GM18907 (cell line): ENCODE results near the gene CEP164.
A peak's percentile ranks its signal among the peaks of the same experiment; 100 is the strongest.
"Not testable (repeated sequence)": the region's sequence is repeated elsewhere in the genome, so short reads cannot be mapped to it uniquely, and the experiment has no call there.

Source experiments
- ATAC-seq: cut with Tn5 transposase; IDR thresholded peaks from one replicate; pipeline ENCODE4 v1.9.1; 2021; ENCODE audit warnings: mild to moderate bottlenecking, moderate library complexity; ENCODE audit not compliant: unreplicated experiment

The CEP164 gene

GRCh38 chr11:117303646-117304315 is 23.9 kb upstream of the CEP164 start:
- no peak for ATAC-seq

DNA sequence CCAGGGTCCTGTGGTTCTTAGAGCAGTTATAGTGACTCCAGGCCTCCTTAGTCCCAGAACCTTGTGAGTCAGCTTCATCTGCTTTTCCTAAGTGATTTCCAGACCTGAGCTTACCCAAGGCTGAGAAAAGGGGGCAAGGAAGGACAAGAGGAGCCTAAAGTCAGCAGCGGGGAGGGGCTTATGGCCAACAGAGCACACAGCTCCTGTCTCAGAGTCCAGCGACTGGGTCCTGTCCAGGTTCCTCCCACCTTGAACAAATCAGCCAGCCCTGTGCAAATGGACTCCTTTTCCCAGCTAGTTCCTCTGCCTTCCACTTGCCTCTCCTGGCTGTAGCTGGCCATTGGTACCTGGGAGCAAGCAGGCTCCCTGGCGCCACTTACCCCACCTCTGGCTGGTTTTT is 22.5 kb upstream of the CEP164 start:
- ATAC-seq: no peak

DNA sequence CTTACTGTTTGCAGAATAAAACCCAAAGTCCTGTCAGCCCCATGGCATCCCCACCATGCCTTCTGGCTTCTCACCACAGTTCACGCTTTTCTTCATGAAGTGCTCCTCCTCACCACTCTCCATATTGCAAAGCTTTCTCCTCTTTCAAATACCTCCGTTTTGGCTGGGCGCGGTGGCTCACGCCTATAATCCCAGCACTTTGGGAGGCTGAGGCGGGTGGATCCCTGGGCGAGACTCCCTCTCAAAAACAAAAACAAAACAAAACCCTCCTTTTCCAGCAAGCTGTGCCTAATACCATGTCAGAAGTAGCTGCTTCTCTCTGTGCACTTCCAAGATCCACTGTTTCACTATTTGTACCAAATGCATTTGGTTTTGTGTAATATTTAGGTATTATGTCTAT is 18.3 kb upstream of the CEP164 start:
- ATAC-seq: no peak

- no peak for ATAC-seq
These were observed 14.6 kb upstream of the CEP164 start for GRCh38 chr11:117313091-117313490.

DNA sequence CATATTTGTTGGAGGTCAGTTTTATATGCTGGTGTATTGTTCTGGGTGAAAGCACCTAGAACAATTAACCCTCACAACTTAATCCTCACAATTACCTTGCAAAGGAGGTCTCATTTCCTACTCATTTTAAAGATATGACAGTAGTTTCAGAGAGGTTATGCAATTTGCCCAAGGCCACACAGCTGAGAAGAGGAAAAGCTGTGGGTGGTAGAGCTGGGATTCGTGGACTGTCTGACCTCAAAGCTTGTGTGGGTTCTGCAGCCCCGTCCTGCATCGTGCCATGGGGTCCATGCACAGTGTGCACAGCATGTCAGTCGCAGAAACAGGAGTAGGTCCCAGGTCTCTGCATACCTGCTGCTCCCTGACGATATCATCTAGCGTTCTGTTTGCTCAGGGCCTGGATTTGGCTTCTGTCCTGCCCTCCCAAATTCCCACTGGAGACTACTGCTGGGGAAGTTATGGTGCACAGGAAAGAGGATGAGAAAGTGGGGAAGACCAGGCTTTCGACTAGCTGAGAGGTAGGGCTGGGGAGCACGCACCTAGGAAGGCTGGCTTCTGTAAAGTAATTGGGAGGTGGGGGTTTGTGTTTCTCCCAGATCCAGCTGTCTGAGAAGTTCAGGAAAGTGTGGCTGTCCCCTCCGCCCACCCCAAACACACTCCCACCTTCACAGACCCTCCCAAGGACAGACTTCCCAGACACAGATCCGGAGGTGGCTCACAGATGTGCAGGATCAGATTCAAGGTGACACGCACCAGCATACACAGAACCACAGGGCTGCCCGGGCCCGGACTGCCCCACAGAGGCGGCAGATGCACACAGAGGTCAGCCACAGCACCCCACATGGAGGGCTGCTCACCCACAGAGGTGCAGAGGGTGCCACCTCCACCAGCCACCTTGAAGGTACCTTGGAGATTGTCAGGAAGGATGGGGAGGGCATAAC is 13.6 kb upstream of the CEP164 start:
- no peak for ATAC-seq

- ATAC-seq: no peak
These were observed 12.8 kb upstream of the CEP164 start for GRCh38 chr11:117314840-117315239.

GRCh38 chr11:117315285-117316196 is 12.1 kb upstream of the CEP164 start:
- no peak for ATAC-seq

- ATAC-seq: no peak
These were observed 11.3 kb upstream of the CEP164 start, which contains the start of gene BACE1 for GRCh38 chr11:117316197-117316961. Gene BACE1 (minus strand): TSS chr11:117316256. CDS start chr11:117315795, 461 bp downstream.

- ATAC-seq: no peak
These were observed 8.9 kb upstream of the CEP164 start for GRCh38 chr11:117318738-117319137.

DNA sequence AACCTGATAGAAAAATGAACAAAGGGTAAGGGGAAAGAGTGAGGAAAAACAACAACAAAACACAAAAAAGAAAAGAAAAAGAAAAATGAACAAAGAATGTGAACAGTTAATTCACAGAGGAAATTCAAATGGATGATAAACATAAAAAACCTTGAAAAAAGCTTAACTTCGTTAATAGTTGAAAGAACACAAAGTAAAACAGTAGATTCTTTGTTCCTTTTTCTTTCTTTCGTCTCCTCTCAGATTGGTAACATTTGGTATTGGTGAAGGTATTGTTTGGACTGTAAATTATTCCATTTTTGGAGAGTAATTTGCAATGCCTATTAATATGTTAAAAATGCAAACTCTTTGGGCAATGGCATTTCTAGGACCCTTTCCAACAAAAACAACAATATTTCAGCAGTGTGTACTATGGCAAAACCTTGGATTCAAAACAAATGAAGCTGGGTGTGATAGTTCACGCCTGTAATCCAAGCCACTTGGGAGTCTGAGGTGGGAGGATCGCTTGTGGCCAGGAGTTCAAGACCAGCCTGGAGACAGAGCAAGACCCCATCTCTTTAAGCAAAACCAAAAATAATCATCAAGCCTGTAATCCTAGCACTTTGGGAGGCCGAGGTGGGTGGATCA is 8.3 kb upstream of the CEP164 start:
- ATAC-seq: no peak

DNA sequence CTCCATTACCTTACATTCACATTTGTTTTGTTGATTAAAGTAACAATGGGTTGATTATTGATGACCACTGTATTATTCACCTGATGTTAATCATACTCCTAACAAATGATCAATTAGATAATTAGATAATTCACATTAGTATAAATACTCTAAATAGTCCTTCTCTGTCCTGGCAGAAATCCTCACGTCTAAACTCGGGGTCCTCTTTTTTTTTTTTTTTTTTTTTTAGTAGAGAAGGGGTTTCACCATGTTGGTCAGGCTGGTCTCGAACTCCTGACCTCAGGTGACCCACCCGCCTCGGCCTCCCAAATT is 443 bp upstream of the CEP164 start:
- ATAC-seq: not testable (repeated sequence)

GRCh38 chr11:117328375-117329010 is 839 bp downstream of the CEP164 start:
- peak; percentile 14 for ATAC-seq

- ATAC-seq: no peak
These were observed 5.2 kb downstream of the CEP164 start for GRCh38 chr11:117332843-117333242.

DNA sequence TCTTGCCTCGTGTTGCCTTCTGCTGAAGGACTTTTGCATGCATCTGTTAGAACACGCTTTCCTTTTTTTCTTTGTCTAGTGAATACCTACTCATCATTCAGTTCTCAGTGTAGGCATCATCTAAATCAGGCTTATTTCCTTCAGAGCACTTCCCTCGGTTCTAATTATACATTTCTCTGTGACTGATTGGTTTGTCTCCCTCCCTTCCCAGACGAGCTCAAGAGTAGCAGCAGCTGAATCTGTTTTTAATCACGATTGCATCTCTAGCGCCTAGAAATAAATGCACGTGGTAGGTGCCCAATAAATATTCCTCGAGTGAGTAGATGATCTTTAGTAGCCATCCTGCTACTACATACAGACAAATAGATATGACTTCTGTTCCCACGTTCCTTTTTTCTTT is 6.3 kb downstream of the CEP164 start:
- ATAC-seq: no peak

- ATAC-seq: no peak
These were observed 7.2 kb downstream of the CEP164 start for GRCh38 chr11:117334896-117335295.

DNA sequence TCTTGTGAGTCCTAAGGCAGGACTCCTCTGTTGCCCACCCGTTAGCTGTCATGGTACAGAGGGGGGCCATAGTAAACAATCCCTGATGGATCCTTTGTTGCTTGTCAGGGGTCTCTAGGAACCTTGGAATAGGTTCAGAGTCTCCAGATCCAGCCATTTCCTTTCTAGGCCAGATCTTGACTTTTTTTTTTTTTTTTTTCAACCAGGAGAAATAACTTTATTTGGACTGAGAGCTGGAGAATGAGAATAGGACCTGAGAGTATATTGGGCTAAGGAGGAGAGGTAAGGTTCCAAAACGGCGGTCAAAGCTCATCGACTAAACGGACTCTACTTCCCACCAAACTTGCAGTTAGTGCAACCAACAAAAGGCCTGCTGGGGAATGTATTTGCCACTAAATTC is 7.7 kb downstream of the CEP164 start:
- ATAC-seq: no peak

- no peak for ATAC-seq
These were observed 9.4 kb downstream of the CEP164 start for GRCh38 chr11:117337076-117337475.

DNA sequence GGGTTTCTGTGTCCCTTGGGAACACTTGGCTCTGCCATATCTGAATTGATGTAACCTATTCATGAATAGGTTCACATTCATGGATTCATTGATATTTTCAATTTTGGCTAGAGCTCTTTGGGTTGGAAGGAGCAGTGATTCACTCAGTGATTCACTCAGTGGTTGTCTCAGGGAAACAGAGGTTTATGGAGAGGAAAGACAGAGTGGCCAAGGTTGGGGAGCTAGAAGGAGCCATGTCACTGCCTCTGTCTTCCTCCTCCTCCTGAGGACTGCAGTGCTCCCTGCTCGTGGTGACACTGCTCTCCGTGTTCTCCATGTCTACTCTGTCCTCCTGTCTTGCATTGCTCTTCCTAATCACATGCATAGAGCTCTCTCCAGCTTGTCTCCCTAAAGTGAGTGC is 17.4 kb downstream of the CEP164 start:
- ATAC-seq: no peak

- ATAC-seq: no peak
These were observed 26.9 kb downstream of the CEP164 start for GRCh38 chr11:117354550-117354949.
